Measurements from ENCODE around the gene NF2.

DNA sequence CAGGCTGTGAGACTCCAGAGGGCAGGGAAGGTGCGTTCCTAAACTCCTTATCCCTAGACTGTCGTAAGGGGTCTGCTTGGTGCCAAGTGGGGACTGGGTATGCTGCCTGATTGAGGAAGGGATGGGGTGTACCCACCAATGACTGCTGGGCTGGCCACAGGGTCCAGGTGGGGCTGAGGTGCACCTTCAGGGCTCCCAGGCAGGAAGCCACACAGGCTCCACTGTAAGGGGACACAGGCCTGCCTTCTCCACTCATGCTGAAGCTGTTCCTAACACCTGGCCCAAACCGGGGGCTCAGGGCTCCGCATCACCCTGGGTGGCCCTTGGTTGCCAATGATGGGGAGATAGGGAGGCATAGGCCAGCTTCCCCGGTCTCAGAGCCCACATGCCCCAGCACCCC lies 136.8 kb downstream of the NF2 start:
- TF ChIP-seq POLR2A (IDR thresholded peaks at IDR 0.05): no peak
- TF ChIP-seq, protein P1, sequence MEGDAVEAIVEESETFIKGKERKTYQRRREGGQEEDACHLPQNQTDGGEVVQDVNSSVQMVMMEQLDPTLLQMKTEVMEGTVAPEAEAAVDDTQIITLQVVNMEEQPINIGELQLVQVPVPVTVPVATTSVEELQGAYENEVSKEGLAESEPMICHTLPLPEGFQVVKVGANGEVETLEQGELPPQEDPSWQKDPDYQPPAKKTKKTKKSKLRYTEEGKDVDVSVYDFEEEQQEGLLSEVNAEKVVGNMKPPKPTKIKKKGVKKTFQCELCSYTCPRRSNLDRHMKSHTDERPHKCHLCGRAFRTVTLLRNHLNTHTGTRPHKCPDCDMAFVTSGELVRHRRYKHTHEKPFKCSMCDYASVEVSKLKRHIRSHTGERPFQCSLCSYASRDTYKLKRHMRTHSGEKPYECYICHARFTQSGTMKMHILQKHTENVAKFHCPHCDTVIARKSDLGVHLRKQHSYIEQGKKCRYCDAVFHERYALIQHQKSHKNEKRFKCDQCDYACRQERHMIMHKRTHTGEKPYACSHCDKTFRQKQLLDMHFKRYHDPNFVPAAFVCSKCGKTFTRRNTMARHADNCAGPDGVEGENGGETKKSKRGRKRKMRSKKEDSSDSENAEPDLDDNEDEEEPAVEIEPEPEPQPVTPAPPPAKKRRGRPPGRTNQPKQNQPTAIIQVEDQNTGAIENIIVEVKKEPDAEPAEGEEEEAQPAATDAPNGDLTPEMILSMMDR (IDR thresholded peaks at IDR 0.05): no peak

All from right lobe of liver (tissue), 4 donors.